GM10248 (cell line): ENCODE measurements around the gene MVB12A.

Experiments used
- CTCF ChIA-PET: fragments of 300-600 bp; sonication (Branson Sonifier 250); formaldehyde crosslinking; extraction: SDS; loops from one replicate; lab custom pipeline; 2021; ENCODE audit warnings: antibody characterized with exemption; lab: Yijun Ruan, JAX
- POLR2A ChIA-PET: fragments of 350-650 bp; sonication (Branson Sonifier 250); formaldehyde crosslinking; extraction: SDS; loops from one replicate; lab custom pipeline; 2020; ENCODE audit warnings: antibody characterized with exemption; lab: Yijun Ruan, JAX
- DNase-seq: peaks from one replicate; pipeline ENCODE4 v3.0.0; 2012; ENCODE audit errors: extremely low spot score
- TF ChIP-seq, protein P1 (sequence below): IDR thresholded peaks from 2 replicates; pipeline ENCODE4 v1.5.1; 2012; ENCODE audit warnings: mild to moderate bottlenecking, low read depth; ENCODE audit errors: extremely low read depth, missing control alignments, control extremely low read depth

MVB12A gene

DNA sequence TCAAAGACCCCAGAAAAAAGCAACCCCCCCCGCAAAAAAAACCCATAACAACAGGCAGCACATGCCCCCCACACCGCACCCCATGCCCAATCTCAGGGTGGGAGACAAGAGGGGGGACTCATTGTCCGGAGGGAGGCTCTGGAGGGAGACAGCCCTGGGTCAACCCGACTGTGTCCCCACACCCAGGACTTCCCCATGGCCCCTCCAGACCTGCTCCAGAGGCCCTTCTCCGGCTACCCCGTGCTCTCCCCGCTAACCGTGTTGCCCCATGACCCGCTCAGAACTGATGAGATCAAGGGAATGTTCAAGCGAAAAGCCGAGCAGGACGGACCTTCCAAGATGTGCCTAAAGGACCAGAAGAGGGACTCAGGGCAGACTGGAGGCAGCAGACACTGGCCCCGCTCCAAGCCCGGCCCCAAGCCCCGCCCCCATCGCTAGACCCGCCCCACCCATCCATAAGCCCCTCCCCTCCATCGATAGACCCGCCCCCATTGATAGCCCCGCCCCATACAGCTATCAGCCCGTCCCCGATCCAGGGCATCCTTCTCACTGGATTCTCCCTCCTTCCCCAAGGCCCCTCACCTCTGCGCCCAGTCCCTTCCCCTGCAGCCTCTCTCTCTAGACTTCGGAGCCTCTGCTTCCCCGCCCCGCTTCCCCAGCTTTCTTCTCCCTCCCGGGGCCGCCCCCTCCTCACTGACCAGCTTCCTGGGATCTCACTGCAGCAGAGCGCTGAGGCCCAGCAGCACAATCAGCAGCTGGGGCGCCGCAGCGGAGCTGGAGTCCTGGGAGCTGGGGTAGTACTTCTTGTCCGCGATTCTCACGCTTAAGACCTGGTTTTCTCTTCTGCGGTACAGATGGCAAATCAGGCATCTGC, 16.6 kb upstream of the MVB12A start:
- POLR2A ChIA-PET = interaction anchor here (0.5 to 1.0 kb wide), 5 partner anchors 16 to 894 kb away, joined by 3 to 5 read pairs (median 3); partner anchors contain the start of gene MVB12A
- DNase-seq = peak; percentile 86
- TF ChIP-seq, protein P1, sequence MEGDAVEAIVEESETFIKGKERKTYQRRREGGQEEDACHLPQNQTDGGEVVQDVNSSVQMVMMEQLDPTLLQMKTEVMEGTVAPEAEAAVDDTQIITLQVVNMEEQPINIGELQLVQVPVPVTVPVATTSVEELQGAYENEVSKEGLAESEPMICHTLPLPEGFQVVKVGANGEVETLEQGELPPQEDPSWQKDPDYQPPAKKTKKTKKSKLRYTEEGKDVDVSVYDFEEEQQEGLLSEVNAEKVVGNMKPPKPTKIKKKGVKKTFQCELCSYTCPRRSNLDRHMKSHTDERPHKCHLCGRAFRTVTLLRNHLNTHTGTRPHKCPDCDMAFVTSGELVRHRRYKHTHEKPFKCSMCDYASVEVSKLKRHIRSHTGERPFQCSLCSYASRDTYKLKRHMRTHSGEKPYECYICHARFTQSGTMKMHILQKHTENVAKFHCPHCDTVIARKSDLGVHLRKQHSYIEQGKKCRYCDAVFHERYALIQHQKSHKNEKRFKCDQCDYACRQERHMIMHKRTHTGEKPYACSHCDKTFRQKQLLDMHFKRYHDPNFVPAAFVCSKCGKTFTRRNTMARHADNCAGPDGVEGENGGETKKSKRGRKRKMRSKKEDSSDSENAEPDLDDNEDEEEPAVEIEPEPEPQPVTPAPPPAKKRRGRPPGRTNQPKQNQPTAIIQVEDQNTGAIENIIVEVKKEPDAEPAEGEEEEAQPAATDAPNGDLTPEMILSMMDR = no peak
- CTCF ChIA-PET = interaction anchor here (1.0 to 1.3 kb wide), 2 partner anchors 11 to 45 kb away, joined by 3 read pairs; partner anchors contain the start of gene TMEM221

DNA sequence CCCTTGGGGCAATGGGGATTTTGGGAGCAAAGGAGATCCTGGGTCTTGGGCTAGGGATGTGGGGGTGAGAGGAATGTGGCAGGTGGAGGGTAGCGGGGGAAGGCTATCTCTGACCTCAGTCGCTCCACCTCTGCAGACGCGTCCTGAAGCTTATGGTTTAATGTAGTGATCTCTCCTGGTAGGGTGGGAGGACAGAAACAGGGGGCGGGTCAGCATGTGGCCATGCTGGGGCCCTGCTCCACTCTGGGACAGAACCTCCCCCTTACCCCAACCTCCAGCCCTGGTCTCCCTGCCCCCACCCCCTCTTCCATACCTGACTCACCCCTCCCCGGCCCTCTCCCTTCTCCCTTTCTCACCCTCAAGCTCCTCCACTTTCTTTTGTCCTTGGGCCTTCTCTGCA, 15.8 kb upstream of the MVB12A start:
- POLR2A ChIA-PET = interaction anchor here (0.6 to 0.7 kb wide), 4 partner anchors 12 to 895 kb away, joined by 3 to 7 read pairs (median 4); no protein-coding TSS in a partner anchor
- TF ChIP-seq, protein P1 = no peak
- peak; percentile 31 for DNase-seq
- CTCF ChIA-PET = interaction anchor here (1.0 to 1.3 kb wide), 2 partner anchors 12 to 45 kb away, joined by 3 read pairs; partner anchors contain the start of gene TMEM221

DNA sequence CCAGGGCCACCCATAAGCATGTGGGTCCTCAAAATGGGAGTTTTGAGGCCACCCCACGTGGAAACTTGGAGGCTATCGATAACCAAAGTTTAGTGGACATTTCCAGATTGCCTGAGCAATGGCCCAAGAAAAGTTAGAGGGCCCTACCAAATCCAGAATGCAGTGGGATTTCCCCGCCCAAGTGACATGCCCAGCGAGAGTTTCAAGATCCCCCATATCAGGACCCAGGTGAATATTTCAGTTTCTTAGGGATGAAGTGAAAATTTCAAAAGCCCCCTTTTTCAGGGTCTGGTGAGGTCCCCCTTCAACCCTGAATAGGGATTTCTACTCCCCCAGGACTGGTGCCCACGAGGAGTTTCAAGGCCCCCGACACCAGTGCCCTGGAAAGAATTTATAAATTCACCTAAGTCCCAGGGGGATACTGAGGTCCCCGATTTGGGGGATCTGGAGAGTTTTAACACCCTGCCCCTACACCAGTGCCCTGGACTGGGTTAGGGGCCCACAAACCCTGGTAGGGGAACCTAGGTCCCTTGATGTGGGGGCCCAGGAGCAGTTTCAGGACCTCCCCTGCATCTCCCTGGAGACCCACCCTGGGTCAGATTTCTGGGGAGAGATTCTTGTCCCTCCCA, 15.1 kb upstream of the MVB12A start:
- CTCF ChIA-PET = interaction anchor here (1.0 to 1.7 kb wide), 5 partner anchors 9 to 91 kb away, joined by 3 to 6 read pairs (median 5); partner anchors contain the start of gene MVB12A
- POLR2A ChIA-PET = interaction anchor here (0.6 to 2.5 kb wide), 7 partner anchors 13 to 401 kb away, joined by 3 to 10 read pairs (median 6); partner anchors contain the start of genes DDA1 and MVB12A
- TF ChIP-seq, protein P1 = no peak
- peak; percentile 32 for DNase-seq

DNA sequence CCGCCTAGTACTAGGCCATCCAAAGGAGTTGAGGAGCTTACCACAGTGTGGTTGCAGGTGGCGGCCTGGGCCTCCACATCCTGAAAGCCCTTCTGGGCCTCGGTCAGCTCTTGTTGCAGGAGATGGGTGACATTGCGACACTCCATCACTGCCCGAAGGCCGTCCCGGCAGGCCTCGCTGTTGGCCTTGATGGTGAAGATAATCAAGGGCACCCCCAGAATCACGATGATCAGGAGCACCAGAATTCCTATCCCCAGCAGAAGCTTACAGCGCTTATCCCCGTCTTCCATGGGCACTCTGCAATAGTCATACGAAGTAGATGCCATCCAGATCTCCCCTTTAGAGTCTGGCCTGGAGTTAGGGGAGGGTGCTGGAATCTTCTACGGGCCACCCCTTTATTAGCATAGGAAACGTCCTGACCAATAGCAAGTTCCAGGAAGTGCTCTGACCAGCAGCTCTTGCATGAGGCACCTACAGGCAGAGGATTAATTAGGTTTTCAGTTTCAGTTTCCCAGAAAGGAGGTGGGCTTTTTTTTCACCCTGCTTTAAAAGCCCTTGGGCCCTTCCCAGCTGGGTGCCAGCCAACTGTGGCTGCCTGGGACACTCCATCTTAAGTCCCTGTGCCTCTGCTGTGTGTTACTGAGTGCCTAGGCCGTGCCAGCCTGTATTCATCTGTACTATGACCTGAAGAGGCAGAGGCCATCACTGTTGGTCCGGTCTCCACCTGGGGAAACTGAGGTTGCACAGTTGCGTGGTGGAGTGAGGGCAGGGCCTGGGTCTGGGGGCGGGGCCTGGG, 14.4 kb upstream of the MVB12A start, which contains the start of gene BST2:
BST2 (minus strand) TSS at position 381 of the 796 bp plus-strand sequence; CDS start at position 326, 55 bp downstream.
- ChIA-PET POLR2A (interaction anchor here (0.5 to 2.5 kb wide), 7 partner anchors 9 to 167 kb away, joined by 3 to 10 read pairs (median 3); partner anchors contain the start of genes DDA1 and MVB12A), CTCF (interaction anchor here (0.8 to 2.2 kb wide), 11 partner anchors 10 to 101 kb away, joined by 3 to 7 read pairs (median 4); partner anchors contain the start of gene MVB12A)
- TF ChIP-seq, protein P1 = no peak
- peak; percentile 93 for DNase-seq

DNA sequence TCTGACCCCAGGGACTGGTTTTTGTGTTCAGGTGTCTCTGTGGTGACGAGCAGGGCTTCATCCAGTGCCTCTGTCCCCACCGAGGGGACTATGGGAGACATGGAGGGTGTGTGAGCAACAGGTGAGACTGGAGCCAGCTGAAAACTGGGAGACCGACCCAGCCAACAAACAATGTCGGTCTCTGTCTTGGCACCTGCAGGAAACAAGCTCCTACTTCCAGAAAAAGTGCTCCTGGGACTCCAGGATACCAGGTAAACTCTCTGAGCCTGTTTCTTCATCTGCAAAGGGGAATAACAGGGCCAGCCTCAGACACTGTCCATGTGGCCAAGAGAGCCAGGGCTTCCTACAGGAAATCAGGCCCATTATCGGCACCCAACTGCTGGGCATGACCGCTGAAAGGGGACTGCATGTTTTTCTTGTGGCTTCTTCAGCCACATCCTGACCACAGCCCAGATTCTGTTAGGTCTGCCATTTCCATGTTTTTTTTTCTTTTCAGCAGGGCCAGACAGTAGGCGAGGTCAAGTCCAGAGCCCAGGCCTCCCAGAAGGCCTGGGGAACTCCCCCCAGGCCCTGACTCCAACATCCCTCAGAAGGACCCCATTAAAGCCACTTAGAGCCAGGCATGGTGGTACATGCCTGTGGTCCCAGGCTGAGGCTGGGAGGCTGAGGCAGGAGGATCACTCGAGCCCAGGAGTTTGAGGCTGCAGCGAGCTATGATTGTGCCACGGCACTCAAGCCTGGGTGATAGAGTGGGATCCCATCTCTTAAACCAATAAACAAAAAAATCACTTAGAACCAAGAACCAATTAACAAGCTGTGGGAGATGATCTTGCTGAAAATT, 13.6 kb upstream of the MVB12A start:
- CTCF ChIA-PET = interaction anchor here (0.8 to 2.2 kb wide), 9 partner anchors 13 to 326 kb away, joined by 3 to 7 read pairs (median 3); partner anchors contain the start of gene MVB12A
- DNase-seq = peak; percentile 52
- POLR2A ChIA-PET = interaction anchor here (0.5 to 2.5 kb wide), 4 partner anchors 10 to 97 kb away, joined by 3 to 10 read pairs (median 5); partner anchors contain the start of genes DDA1 and MVB12A
- TF ChIP-seq, protein P1 = no peak
